GM12878 (cell line): ENCODE data around the gene TRAT1. TPM values are rescaled to one million over a fixed set of nuclear protein-coding genes. Genes with fewer than 3 reads are reported as not detected.

Experiments
- ATAC-seq: fragments of 200-7000 bp; cut with Tn5 transposase; 3 replicates; pipeline ENCODE4 v1.9.1; 2020; ENCODE audit warnings: mild to moderate bottlenecking, moderate library complexity
- BruUV-seq: library from RNA; stranded (reverse); fragments of 400-500 nt; replicated peaks from 2 replicates; lab custom pipeline; 2021; lab: Mats Ljungman, UMichigan
- CTCF ChIA-PET: fragments of 300-600 bp; sonication (Branson Sonifier 250); formaldehyde crosslinking; extraction: SDS; loops from one replicate; lab custom pipeline; 2021; ENCODE audit warnings: inconsistent platforms; lab: Yijun Ruan, JAX
- POLR2A ChIA-PET: fragments of 350-600 bp; formaldehyde crosslinking; extraction: SDS; loops from one replicate; lab custom pipeline; 2021; ENCODE audit warnings: inconsistent platforms; lab: Charles Lee
- RAD21 ChIA-PET: fragments of 300-600 bp; sonication (Branson Sonifier 250); formaldehyde crosslinking; loops from one replicate; lab custom pipeline; 2023; ENCODE audit warnings: antibody characterized with exemption; ENCODE audit not compliant: unreplicated experiment; lab: Charles Lee
- SMC1A ChIA-PET: fragments of 300-600 bp; sonication (Branson Sonifier 250); formaldehyde crosslinking; loops from one replicate; lab custom pipeline; 2023; ENCODE audit not compliant: unreplicated experiment, uncharacterized antibody; lab: Charles Lee
- DNase-seq: peaks from one replicate; pipeline ENCODE4 v3.0.0-alpha.2; 2011; ENCODE audit warnings: low read depth, low spot score
- FAIRE-seq: peaks from 3 replicates; lab custom pipeline; 2011; peaks lifted over from hg19 to GRCh38; lab: Jason Lieb, UNC
- H2AFZ ChIP-seq: 2 replicates; pipeline ENCODE4 v1.6.0; 2011; ENCODE audit warnings: low read depth, low read length, control low read depth; ENCODE audit not compliant: control insufficient read depth
- H3K27ac ChIP-seq: 2 replicates; pipeline ENCODE4 v1.5.1; 2011; ENCODE audit warnings: control low read depth; ENCODE audit not compliant: control insufficient read depth, insufficient read depth
- H3K27me3 ChIP-seq, 2 experiments: replicated peaks in 1 of 2; 2 replicates each; pipeline versions ENCODE4 v1.6.0 to v1.6.1; 2011; ENCODE audit warnings: low read length in 1 of 2; ENCODE audit not compliant: control insufficient read depth in 2 of 2, insufficient read depth in 2 of 2
- H3K36me3 ChIP-seq, 2 experiments: 2 replicates each; pipeline ENCODE4 v1.5.1; 2011; ENCODE audit warnings: low read length in 1 of 2; ENCODE audit not compliant: control insufficient read depth in 2 of 2, insufficient read depth in 2 of 2
- H3K4me1 ChIP-seq: 2 replicates; pipeline ENCODE4 v1.6.1; 2011; ENCODE audit warnings: mild to moderate bottlenecking, low read length, moderate library complexity, mixed read lengths; ENCODE audit not compliant: control insufficient read depth, insufficient read depth
- H3K4me2 ChIP-seq: 2 replicates; pipeline ENCODE4 v1.6.0; 2011; ENCODE audit warnings: control low read depth; ENCODE audit not compliant: control insufficient read depth, insufficient read depth
- H3K4me3 ChIP-seq: fragments of 200-600 bp; sonication (generic); 2 replicates; pipeline ENCODE4 v1.5.1; 2016
- H3K79me2 ChIP-seq: 2 replicates; pipeline ENCODE4 v1.6.0; 2011; ENCODE audit warnings: low read length; ENCODE audit not compliant: control insufficient read depth, insufficient read depth
- H3K9ac ChIP-seq: 2 replicates; pipeline ENCODE4 v1.8.0; 2011; ENCODE audit warnings: low read length, control low read depth, mixed read lengths; ENCODE audit not compliant: control insufficient read depth, insufficient read depth
- H3K9me3 ChIP-seq: replicated peaks from 3 replicates; pipeline ENCODE4 v1.5.1; 2011; ENCODE audit warnings: mild to moderate bottlenecking, low read length; ENCODE audit not compliant: control insufficient read depth, insufficient read depth
- H4K20me1 ChIP-seq: 2 replicates; pipeline ENCODE4 v1.6.0; 2011; ENCODE audit not compliant: control insufficient read depth, insufficient read depth
- CHD4 ChIP-seq: fragments of 200-600 bp; sonication (generic); IDR thresholded peaks from 2 replicates; pipeline ENCODE4 v1.6.1; 2016; ENCODE audit warnings: mild to moderate bottlenecking
- EED ChIP-seq: sonication (generic); IDR thresholded peaks from 2 replicates; pipeline ENCODE4 v1.6.1; 2016; ENCODE audit warnings: antibody characterized with exemption, low read depth
- NFIC ChIP-seq: IDR thresholded peaks from 2 replicates; pipeline ENCODE4 v1.6.1; 2012; ENCODE audit warnings: low read depth, mild to moderate bottlenecking, inconsistent platforms, low read length, moderate library complexity
- POLR2AphosphoS5 ChIP-seq: IDR thresholded peaks from 2 replicates; pipeline ENCODE4 v1.6.1; 2011; ENCODE audit warnings: mild to moderate bottlenecking, low read length, inconsistent platforms
- RBBP5 ChIP-seq: fragments of 200-600 bp; sonication (generic); conservative IDR thresholded peaks from 2 replicates; pipeline ENCODE4 v1.6.1; 2016
- WGBS: methylation state at CpG from one replicate; pipeline ENCODE4 v1.1.6; 2016; ENCODE audit warnings: low lambda C conversion rate; ENCODE audit not compliant: insufficient replicate concordance, insufficient coverage; ENCODE audit errors: missing lambda C conversion rate; 5-methylcytosine and 5-hydroxymethylcytosine counted together
- in situ Hi-C: fragments of 300-500 bp; cut with MboI; formaldehyde crosslinking; loops from 9 replicates; pipeline ENCODE4 v1.14.3; 2018; ENCODE audit warnings: mixed read lengths
- intact Hi-C: fragments of 100-400 bp; cut with micrococcal nuclease; formaldehyde crosslinking; loops from one replicate; pipeline ENCODE4 v1.14.2; 2022; ENCODE audit not compliant: unreplicated experiment
- polyA plus RNA-seq, 11 experiments: library from polyadenylated mRNA; depleted of rRNA in 4 of 11; unstranded in 6 of 11; stranded (reverse) in 5 of 11; fragments of >200 nt; fragmentation: Nextera tagmentation in 4 of 11; fragmentation: Illumina TruSeq in 1 of 11; extraction: Ambion mirVana in 4 of 11; extraction: Trizol in 1 of 11; gene quantifications; 1 replicate in 1 of 11; 2 replicates in 10 of 11; pipeline versions ENCODE4 v1.2.1 to v1.2.3, GENCODE V29; 2011 to 2016; ENCODE audit warnings: inconsistent platforms in 2 of 11, missing spikeins in 2 of 11, low read depth in 1 of 11
- total RNA-seq, 4 experiments: library from RNA; depleted of rRNA in 3 of 4; stranded (reverse); fragments of >200 nt in 3 of 4; fragmentation: Illumina TruSeq in 1 of 4; extraction: Trizol in 1 of 4; gene quantifications; 2 replicates each; pipeline versions ENCODE4 v1.2.1 to v1.2.3, GENCODE V29; 2013 to 2021
- TF ChIP-seq, protein P1 (sequence below): IDR thresholded peaks from 2 replicates; pipeline ENCODE4 v1.6.1; 2012; ENCODE audit warnings: mild to moderate bottlenecking, low read depth, low read length
- TF ChIP-seq, protein P2 (sequence below): fragments of 450-650 bp; IDR thresholded peaks from 2 replicates; pipeline ENCODE4 v1.6.1; 2017; ENCODE audit warnings: mild to moderate bottlenecking

Gene TRAT1
- total and polyA plus RNA-seq, 10 of the 15 experiments (the other 5 are each of a cell fraction or from before 2014, with no cell fraction given), result 0.11 to 1.5 (median 0.18) TPM; not detected in 2

GRCh38 chr3:108887777-108888176 lies 65.2 kb downstream of the TRAT1 start (continued):
- TF ChIP-seq, protein P1, sequence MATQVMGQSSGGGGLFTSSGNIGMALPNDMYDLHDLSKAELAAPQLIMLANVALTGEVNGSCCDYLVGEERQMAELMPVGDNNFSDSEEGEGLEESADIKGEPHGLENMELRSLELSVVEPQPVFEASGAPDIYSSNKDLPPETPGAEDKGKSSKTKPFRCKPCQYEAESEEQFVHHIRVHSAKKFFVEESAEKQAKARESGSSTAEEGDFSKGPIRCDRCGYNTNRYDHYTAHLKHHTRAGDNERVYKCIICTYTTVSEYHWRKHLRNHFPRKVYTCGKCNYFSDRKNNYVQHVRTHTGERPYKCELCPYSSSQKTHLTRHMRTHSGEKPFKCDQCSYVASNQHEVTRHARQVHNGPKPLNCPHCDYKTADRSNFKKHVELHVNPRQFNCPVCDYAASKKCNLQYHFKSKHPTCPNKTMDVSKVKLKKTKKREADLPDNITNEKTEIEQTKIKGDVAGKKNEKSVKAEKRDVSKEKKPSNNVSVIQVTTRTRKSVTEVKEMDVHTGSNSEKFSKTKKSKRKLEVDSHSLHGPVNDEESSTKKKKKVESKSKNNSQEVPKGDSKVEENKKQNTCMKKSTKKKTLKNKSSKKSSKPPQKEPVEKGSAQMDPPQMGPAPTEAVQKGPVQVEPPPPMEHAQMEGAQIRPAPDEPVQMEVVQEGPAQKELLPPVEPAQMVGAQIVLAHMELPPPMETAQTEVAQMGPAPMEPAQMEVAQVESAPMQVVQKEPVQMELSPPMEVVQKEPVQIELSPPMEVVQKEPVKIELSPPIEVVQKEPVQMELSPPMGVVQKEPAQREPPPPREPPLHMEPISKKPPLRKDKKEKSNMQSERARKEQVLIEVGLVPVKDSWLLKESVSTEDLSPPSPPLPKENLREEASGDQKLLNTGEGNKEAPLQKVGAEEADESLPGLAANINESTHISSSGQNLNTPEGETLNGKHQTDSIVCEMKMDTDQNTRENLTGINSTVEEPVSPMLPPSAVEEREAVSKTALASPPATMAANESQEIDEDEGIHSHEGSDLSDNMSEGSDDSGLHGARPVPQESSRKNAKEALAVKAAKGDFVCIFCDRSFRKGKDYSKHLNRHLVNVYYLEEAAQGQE, result no peak
- TF ChIP-seq CHD4, result no peak
- TF ChIP-seq, protein P2, sequence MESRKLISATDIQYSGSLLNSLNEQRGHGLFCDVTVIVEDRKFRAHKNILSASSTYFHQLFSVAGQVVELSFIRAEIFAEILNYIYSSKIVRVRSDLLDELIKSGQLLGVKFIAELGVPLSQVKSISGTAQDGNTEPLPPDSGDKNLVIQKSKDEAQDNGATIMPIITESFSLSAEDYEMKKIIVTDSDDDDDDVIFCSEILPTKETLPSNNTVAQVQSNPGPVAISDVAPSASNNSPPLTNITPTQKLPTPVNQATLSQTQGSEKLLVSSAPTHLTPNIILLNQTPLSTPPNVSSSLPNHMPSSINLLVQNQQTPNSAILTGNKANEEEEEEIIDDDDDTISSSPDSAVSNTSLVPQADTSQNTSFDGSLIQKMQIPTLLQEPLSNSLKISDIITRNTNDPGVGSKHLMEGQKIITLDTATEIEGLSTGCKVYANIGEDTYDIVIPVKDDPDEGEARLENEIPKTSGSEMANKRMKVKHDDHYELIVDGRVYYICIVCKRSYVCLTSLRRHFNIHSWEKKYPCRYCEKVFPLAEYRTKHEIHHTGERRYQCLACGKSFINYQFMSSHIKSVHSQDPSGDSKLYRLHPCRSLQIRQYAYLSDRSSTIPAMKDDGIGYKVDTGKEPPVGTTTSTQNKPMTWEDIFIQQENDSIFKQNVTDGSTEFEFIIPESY, result no peak

DNA sequence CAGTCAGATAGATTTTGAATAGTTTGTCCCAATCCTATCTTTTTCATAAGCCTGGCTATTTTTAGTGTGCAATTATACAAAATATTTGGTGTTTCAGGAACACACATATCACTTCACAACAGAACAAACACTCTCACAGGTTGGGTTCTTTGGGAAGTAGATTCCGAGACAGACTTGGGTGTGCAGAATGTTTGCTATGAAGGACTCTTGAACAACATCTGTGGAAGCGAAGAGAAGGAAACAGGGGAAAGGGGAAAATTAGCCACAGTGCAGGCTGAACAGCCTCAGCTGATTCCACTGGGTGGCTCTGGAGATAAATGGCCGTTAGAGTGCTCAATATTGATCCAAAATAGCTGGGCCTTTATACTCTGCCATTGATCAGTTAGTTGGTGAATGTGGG lies 69.2 kb downstream of the TRAT1 start:
- ChIA-PET SMC1A (no interaction called here), CTCF (no interaction called here), POLR2A (no interaction called here), RAD21 (no interaction called here)
- Histone ChIP-seq H3K4me3 (no peak overlapping the region), H3K79me2 (no peaks in the 10 kb centered on the region), H3K27me3 (no peaks in the 10 kb centered on the region), H3K9me3 (no peaks in the 10 kb centered on the region), H4K20me1 (no peaks in the 10 kb centered on the region), H3K36me3 (no peaks in the 10 kb centered on the region), H3K4me1 (no peaks in the 10 kb centered on the region), H3K9ac (no peak overlapping the region), H3K4me2 (no peak overlapping the region), H2AFZ (no peak overlapping the region), H3K27ac (no peak overlapping the region)
- no TSS peak for BruUV-seq
- FAIRE-seq (no peak), DNase-seq (no peak), ATAC-seq (no peak)
- intact Hi-C loops, result no loop called here
- WGBS, result 24% methylated on average over 3 of the region's 3 CpGs
- in situ Hi-C loops, result no loop called here
- no peak for TF ChIP-seq RBBP5
- TF ChIP-seq NFIC, result no peak
- TF ChIP-seq POLR2AphosphoS5, result no peak
- no peak for TF ChIP-seq EED
